Measurements from ENCODE around the gene PLEKHG4. TPM values are rescaled to one million over a fixed set of nuclear protein-coding genes. Genes with fewer than 3 reads are reported as not detected.

Gene PLEKHG4
- total and polyA plus RNA-seq, 9 of the 15 experiments (the other 6 are each of a cell fraction or from before 2014, with no cell fraction given): 3.7 to 36.8 (median 17.9) TPM

DNA sequence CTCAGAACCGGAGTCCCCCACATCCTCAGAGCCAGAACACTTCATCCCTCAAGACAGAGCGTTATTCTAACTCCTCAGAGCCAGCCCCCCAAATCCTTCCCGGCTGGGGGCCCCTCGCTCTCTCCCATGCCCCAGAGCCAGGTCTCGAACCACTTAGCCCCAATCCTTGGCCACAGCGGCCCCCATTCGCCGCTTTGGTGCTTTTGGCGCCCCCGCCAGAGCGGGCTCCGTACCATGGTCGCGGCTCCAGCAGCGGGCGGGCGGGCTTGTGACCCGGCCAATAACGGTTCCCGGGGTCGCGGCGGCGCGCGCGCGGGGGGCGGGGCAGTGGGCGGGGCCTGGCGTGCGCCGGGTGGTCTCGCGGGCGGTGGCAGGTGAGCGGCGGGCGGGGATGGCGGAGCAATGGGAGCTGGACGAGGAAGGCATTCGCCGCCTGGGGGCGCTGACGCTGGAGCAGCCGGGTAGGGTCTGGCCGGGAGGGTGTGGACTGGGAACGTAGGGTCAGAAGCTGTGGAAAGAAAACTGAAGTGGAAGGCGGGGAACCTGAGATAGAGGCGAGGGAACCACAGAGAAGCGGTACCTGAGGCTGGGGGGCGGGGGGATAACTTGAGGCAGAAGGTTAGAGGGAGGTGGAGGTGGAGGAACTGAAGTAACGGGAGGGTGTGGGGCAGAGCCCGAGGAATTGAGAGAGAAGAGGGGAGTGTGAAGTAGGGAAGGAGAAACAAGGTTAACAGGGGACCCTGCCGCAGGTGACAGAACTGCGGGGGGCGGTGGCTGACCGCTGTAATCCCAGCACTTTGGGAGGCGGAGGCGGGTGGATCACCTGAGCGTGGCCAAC is 47.4 kb downstream of the PLEKHG4 start, which contains the start of the genes KCTD19 and LRRC36 (continued):
- TF ChIP-seq ZBTB40 (IDR thresholded peaks at IDR 0.05): 0 out of 2 replicates have a peak, but pooled peaks have one; percentile 56
- no peak for TF ChIP-seq ZBTB40 (CRISPR knock-in tag; IDR thresholded peaks at IDR 0.05)
- no peak for TF ChIP-seq ZNF584 (CRISPR knock-in tag; IDR thresholded peaks at IDR 0.05; ENCODE audit: low read depth)
- TF ChIP-seq HDGF (IDR thresholded peaks at IDR 0.05): 0 out of 2 replicates have a peak, but pooled peaks have one; percentile 50
- no peak for TF ChIP-seq SMAD4 (CRISPR knock-in tag; conservative IDR thresholded peaks at IDR 0.05)
- TF ChIP-seq, protein P1, sequence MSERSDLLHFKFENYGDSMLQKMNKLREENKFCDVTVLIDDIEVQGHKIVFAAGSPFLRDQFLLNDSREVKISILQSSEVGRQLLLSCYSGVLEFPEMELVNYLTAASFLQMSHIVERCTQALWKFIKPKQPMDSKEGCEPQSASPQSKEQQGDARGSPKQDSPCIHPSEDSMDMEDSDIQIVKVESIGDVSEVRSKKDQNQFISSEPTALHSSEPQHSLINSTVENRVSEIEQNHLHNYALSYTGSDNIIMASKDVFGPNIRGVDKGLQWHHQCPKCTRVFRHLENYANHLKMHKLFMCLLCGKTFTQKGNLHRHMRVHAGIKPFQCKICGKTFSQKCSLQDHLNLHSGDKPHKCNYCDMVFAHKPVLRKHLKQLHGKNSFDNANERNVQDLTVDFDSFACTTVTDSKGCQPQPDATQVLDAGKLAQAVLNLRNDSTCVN (CRISPR knock-in tag; IDR thresholded peaks at IDR 0.05): peak; percentile 83; the same call in 1 of the 2 replicates
- TF ChIP-seq OTX1 (CRISPR knock-in tag; IDR thresholded peaks at IDR 0.05): peak; percentile 76; the same call in 1 of the 2 replicates
- TF ChIP-seq POLR2A (conservative IDR thresholded peaks at IDR 0.05): peak; percentile 17; the same call in 1 of the 2 replicates
- TF ChIP-seq JUND (IDR thresholded peaks at IDR 0.05; ENCODE audit: borderline replicate concordance, low read depth, low read length): no peak
- TF ChIP-seq JUND (tag; IDR thresholded peaks at IDR 0.05; ENCODE audit: borderline replicate concordance, low read depth, low read length): no peak
- no peak for TF ChIP-seq SNIP1 (IDR thresholded peaks at IDR 0.05; ENCODE audit: low read depth)
